Activated T-helper 1 cell treated with Interleukin-2 at 50 U/mL for 16 hours (primary cell): Measurements from ENCODE around the gene SBF2.

ENCODE experiments used
- DNase-seq: peaks from one replicate; pipeline ENCODE4 v3.0.0-alpha.2; 2020; ENCODE audit warnings: low read depth

SBF2 gene

GRCh38 chr11:9806946-9807687, 486.9 kb downstream of the SBF2 start:
- no peak for DNase-seq

- DNase-seq = no peak
Measured at GRCh38 chr11:9804419-9804902, 489.6 kb downstream of the SBF2 start.

- DNase-seq = no peak
Measured at GRCh38 chr11:9803685-9804418, 490.2 kb downstream of the SBF2 start.

- no peak for DNase-seq
Measured at GRCh38 chr11:9802291-9802861, 491.6 kb downstream of the SBF2 start.

- no peak for DNase-seq
Measured at GRCh38 chr11:9799886-9800285, 494.1 kb downstream of the SBF2 start.

GRCh38 chr11:9797300-9797699, 496.7 kb downstream of the SBF2 start:
- no peak for DNase-seq

- DNase-seq = no peak
Measured at GRCh38 chr11:9796854-9797253, 497.2 kb downstream of the SBF2 start.

GRCh38 chr11:9796266-9796665, 497.8 kb downstream of the SBF2 start:
- no peak for DNase-seq

- no peak for DNase-seq
Measured at GRCh38 chr11:9790703-9791102, 503.3 kb downstream of the SBF2 start.

GRCh38 chr11:9789910-9790309, 504.1 kb downstream of the SBF2 start:
- DNase-seq = no peak

- no peak for DNase-seq
Measured at GRCh38 chr11:9787981-9788521, 506.0 kb downstream of the SBF2 start.

GRCh38 chr11:9787260-9787659, 506.8 kb downstream of the SBF2 start:
- DNase-seq = no peak

GRCh38 chr11:9784602-9785315, 509.3 kb downstream of the SBF2 start:
- DNase-seq = no peak

GRCh38 chr11:9783986-9784385, 510.0 kb downstream of the SBF2 start:
- DNase-seq = no peak

GRCh38 chr11:9780929-9781328, 513.1 kb downstream of the SBF2 start:
- DNase-seq = no peak

- DNase-seq = no peak
Measured at GRCh38 chr11:9777525-9777924, 516.5 kb downstream of the SBF2 start.

- no peak for DNase-seq
Measured at GRCh38 chr11:9777066-9777465, 517.0 kb downstream of the SBF2 start.

GRCh38 chr11:9776203-9776602, 517.8 kb downstream of the SBF2 start:
- DNase-seq = no peak

- no peak for DNase-seq
Measured at GRCh38 chr11:9775398-9775779, 518.6 kb downstream of the SBF2 start.

- DNase-seq = no peak
Measured at GRCh38 chr11:9774591-9775397, 519.2 kb downstream of the SBF2 start.

- no peak for DNase-seq
Measured at GRCh38 chr11:9774109-9774508, 519.9 kb downstream of the SBF2 start.
